DND-41 (cell line): Measurements from ENCODE around the gene SKA3.
"Not testable (repeated sequence)": the region's sequence is repeated elsewhere in the genome, so short reads cannot be mapped to it uniquely, and the experiment has no call there.

Source experiments
- CTCF ChIP-seq: IDR thresholded peaks from 2 replicates; pipeline ENCODE4 v1.5.1; 2012; ENCODE audit warnings: borderline replicate concordance, low read length, moderate library complexity, mild to moderate bottlenecking; ENCODE audit not compliant: poor library complexity, severe bottlenecking; ENCODE audit errors: extremely low read depth
- EZH2 ChIP-seq: IDR thresholded peaks from 3 replicates; pipeline ENCODE4 v1.6.1; 2012; ENCODE audit warnings: borderline replicate concordance, low read depth, mild to moderate bottlenecking, moderate library complexity, low read length, inconsistent platforms; ENCODE audit not compliant: severe bottlenecking

GRCh38 chr13:21165606-21166005 lies 10.7 kb downstream of the SKA3 start:
- not testable (repeated sequence) for TF ChIP-seq CTCF, EZH2
